A673 (cell line): ENCODE results near the gene HARS1. TPM values are rescaled to one million over a fixed set of nuclear protein-coding genes. Genes with fewer than 3 reads are reported as not detected.
"Not testable (repeated sequence)": the region's sequence is repeated elsewhere in the genome, so short reads cannot be mapped to it uniquely, and the experiment has no call there.

Experiments used
- BruUV-seq: library from RNA; stranded (reverse); fragments of 400-500 nt; replicated peaks from 2 replicates; lab custom pipeline; 2021; lab: Mats Ljungman, UMichigan
- CTCF ChIA-PET: fragments of 300-600 bp; sonication (Branson Sonifier 250); formaldehyde crosslinking; loops from one replicate; lab custom pipeline; 2022; ENCODE audit warnings: antibody characterized with exemption; lab: Charles Lee
- POLR2A ChIA-PET: fragments of 300-600 bp; sonication (Branson Sonifier 250); formaldehyde crosslinking; loops from one replicate; lab custom pipeline; 2022; ENCODE audit warnings: antibody characterized with exemption; ENCODE audit not compliant: low non-redundant PET; lab: Charles Lee
- DNase-seq: peaks from one replicate; pipeline ENCODE4 v3.0.0-alpha.2; 2015; ENCODE audit warnings: low spot score
- H3K27ac ChIP-seq: fragments of 200-600 bp; sonication (generic); 2 replicates; pipeline ENCODE4 v1.5.1; 2016; ENCODE audit warnings: mixed run types, low read depth, mild to moderate bottlenecking, mixed read lengths, antibody characterized with exemption, low read length; ENCODE audit not compliant: poor library complexity, severe bottlenecking
- H3K27me3 ChIP-seq: fragments of 200-600 bp; sonication (generic); replicated peaks from 2 replicates; pipeline ENCODE4 v1.6.1; 2017; ENCODE audit warnings: mixed run types, low read depth, mild to moderate bottlenecking, mixed read lengths, antibody characterized with exemption, low read length; ENCODE audit not compliant: insufficient read depth, poor library complexity
- H3K36me3 ChIP-seq: fragments of 200-600 bp; sonication (generic); 2 replicates; pipeline ENCODE4 v1.6.1; 2016; ENCODE audit warnings: mixed run types, mild to moderate bottlenecking, mixed read lengths, antibody characterized with exemption, low read length; ENCODE audit not compliant: insufficient read depth, poor library complexity, severe bottlenecking
- H3K4me1 ChIP-seq: fragments of 200-600 bp; sonication (generic); 2 replicates; pipeline ENCODE4 v1.6.1; 2017; ENCODE audit warnings: mixed run types, mild to moderate bottlenecking, mixed read lengths, antibody characterized with exemption, low read length; ENCODE audit not compliant: insufficient read depth, poor library complexity, severe bottlenecking
- H3K4me3 ChIP-seq: fragments of 200-600 bp; sonication (generic); 2 replicates; pipeline ENCODE4 v1.5.1; 2016; ENCODE audit warnings: low read depth, mixed run types, mild to moderate bottlenecking, mixed read lengths, low read length; ENCODE audit not compliant: poor library complexity, severe bottlenecking
- H3K9me3 ChIP-seq: fragments of 200-600 bp; sonication (generic); 2 replicates; pipeline ENCODE4 v1.6.1; 2016; ENCODE audit warnings: mixed run types, low read depth, mild to moderate bottlenecking, mixed read lengths, antibody characterized with exemption, low read length; ENCODE audit not compliant: poor library complexity, severe bottlenecking
- CTCF ChIP-seq: fragments of 300-800, 200-600 bp; sonication (generic); conservative IDR thresholded peaks from 2 replicates; pipeline ENCODE4 v1.5.1; 2017; ENCODE audit warnings: low read depth, mild to moderate bottlenecking, antibody characterized with exemption, low read length, moderate library complexity, mixed read lengths
- EZH2 ChIP-seq: fragments of 200-600 bp; sonication (generic); IDR thresholded peaks from 2 replicates; pipeline ENCODE4 v1.6.1; 2017; ENCODE audit warnings: borderline replicate concordance, low read depth, mild to moderate bottlenecking, mixed read lengths, antibody characterized with exemption, low read length; ENCODE audit not compliant: poor library complexity, severe bottlenecking
- intact Hi-C: fragments of 100-400 bp; cut with micrococcal nuclease; formaldehyde crosslinking; loops from one replicate; pipeline ENCODE4 v1.10.0; 2022; ENCODE audit not compliant: unreplicated experiment
- microRNA-seq: library from miRNA; unstranded; fragments of <30 nt; microRNA quantifications from one replicate; pipeline ENCODE4 v1.2.0, GENCODE V29; 2021
- total RNA-seq: library from RNA; stranded (reverse); gene quantifications from 2 replicates; pipeline ENCODE4 v1.2.3, GENCODE V29; 2021

The HARS1 gene
- total RNA-seq, 1 experiment from 2014 or later, result 101 TPM

- H3K9me3 ChIP-seq, result peaks cover 20% of the 10 kb centered on the region
- POLR2A ChIA-PET, result no interaction called here
- no peak overlapping the region for H3K27ac ChIP-seq
- H3K36me3 ChIP-seq, result no peaks in the 10 kb centered on the region
- H3K4me1 ChIP-seq, result no peaks in the 10 kb centered on the region
- no peak overlapping the region for H3K4me3 ChIP-seq
- no peak for DNase-seq
- intact Hi-C loops, result no loop called here
- CTCF ChIA-PET, result no interaction called here
- H3K27me3 ChIP-seq, result peaks cover 17% of the 10 kb centered on the region
- TF ChIP-seq CTCF (no peak), EZH2 (no peak)
- no TSS peak for BruUV-seq
Measured at GRCh38 chr5:140628711-140629110, 62.5 kb downstream of the HARS1 start.

- peaks cover 20% of the 10 kb centered on the region for H3K9me3 ChIP-seq
- H3K4me1 ChIP-seq, result no peaks in the 10 kb centered on the region
- H3K4me3 ChIP-seq, result no peak overlapping the region
- no peaks in the 10 kb centered on the region for H3K36me3 ChIP-seq
- DNase-seq, result no peak
- no peak for TF ChIP-seq EZH2
- TF ChIP-seq CTCF, result no peak
- peaks cover 13% of the 10 kb centered on the region for H3K27me3 ChIP-seq
- intact Hi-C loops, result no loop called here
- ChIA-PET POLR2A (no interaction called here), CTCF (no interaction called here)
- no peak overlapping the region for H3K27ac ChIP-seq
- BruUV-seq, result no TSS peak
Measured at GRCh38 chr5:140627972-140628371, 63.2 kb downstream of the HARS1 start.

- BruUV-seq, DNase-seq, POLR2A ChIA-PET, CTCF ChIA-PET, intact Hi-C loops, H3K4me1 ChIP-seq, H3K36me3 ChIP-seq, H3K4me3 ChIP-seq, H3K27me3 ChIP-seq, H3K27ac ChIP-seq: not testable (repeated sequence)
- H3K9me3 ChIP-seq, result peaks cover 20% of the 10 kb centered on the region
Measured at GRCh38 chr5:140624886-140625285, 66.3 kb downstream of the HARS1 start.

Small RNA genes lying within 50 kb of the gene (microRNA-seq; reads per million reads assigned to microRNA genes)
- not detected for gene MIR3655

Other genes with a start within 250 kb of the HARS1 start
- 5.6 and 7.6 TPM in 2 replicates for gene EIF4EBP3, start 143.7 kb downstream of the HARS1 start, total RNA-seq
- 55.1 and 62.3 TPM in 2 replicates for gene SRA1, start 133.9 kb downstream of the HARS1 start, total RNA-seq
- gene APBB3, start 126.8 kb downstream of the HARS1 start, total RNA-seq, result 27.8 and 30.2 TPM in 2 replicates
- 99.6 and 101 TPM in 2 replicates for gene SLC35A4, start 126.5 kb downstream of the HARS1 start, total RNA-seq
- gene CD14, start 58.2 kb downstream of the HARS1 start, total RNA-seq, result 0.41 and 0.48 TPM in 2 replicates
- gene TMCO6, start 51.9 kb downstream of the HARS1 start, total RNA-seq, result 24.1 and 26.5 TPM in 2 replicates
- 60.0 and 63.4 TPM in 2 replicates for gene NDUFA2, start 43.7 kb downstream of the HARS1 start, total RNA-seq
- gene IK, start 43.5 kb downstream of the HARS1 start, total RNA-seq, result 116 and 120 TPM in 2 replicates
- gene WDR55, start 26.5 kb downstream of the HARS1 start, total RNA-seq, result 31.1 and 33.2 TPM in 2 replicates
- gene DND1, start 17.8 kb downstream of the HARS1 start, total RNA-seq, result 2.3 and 3.0 TPM in 2 replicates
- 33.0 and 33.7 TPM in 2 replicates for gene HARS2, start 85 bp upstream of the HARS1 start, total RNA-seq
- gene ZMAT2, start 9.1 kb upstream of the HARS1 start, total RNA-seq, result 64.0 and 68.0 TPM in 2 replicates
- gene PCDHA1, start 94.8 kb upstream of the HARS1 start, total RNA-seq, result 0.45 and 0.96 TPM in 2 replicates
- gene PCDHA2, start 103.5 kb upstream of the HARS1 start, total RNA-seq, result 0.06 and 0.15 TPM in 2 replicates
- 2.6 and 3.2 TPM in 2 replicates for gene PCDHA3, start 109.7 kb upstream of the HARS1 start, total RNA-seq
- 0.39 and 0.58 TPM in 2 replicates for gene PCDHA4, start 115.7 kb upstream of the HARS1 start, total RNA-seq
- 2.1 and 2.2 TPM in 2 replicates for gene PCDHA5, start 130.2 kb upstream of the HARS1 start, total RNA-seq
- gene PCDHA6, start 136.6 kb upstream of the HARS1 start, total RNA-seq, result 12.6 and 12.7 TPM in 2 replicates
- 2.6 and 3.8 TPM in 2 replicates for gene PCDHA7, start 142.9 kb upstream of the HARS1 start, total RNA-seq
- 1.4 and 1.5 TPM in 2 replicates for gene PCDHA8, start 149.8 kb upstream of the HARS1 start, total RNA-seq
- 0.33 and 0.37 TPM in 2 replicates for gene PCDHA9, start 157.0 kb upstream of the HARS1 start, total RNA-seq
- gene PCDHA10, start 164.5 kb upstream of the HARS1 start, total RNA-seq, result 11.5 and 11.6 TPM in 2 replicates
- 11.4 and 15.5 TPM in 2 replicates for gene PCDHA11, start 177.6 kb upstream of the HARS1 start, total RNA-seq
- 10.5 and 10.7 TPM in 2 replicates for gene PCDHA12, start 183.9 kb upstream of the HARS1 start, total RNA-seq
- 5.8 and 6.2 TPM in 2 replicates for gene PCDHA13, start 190.8 kb upstream of the HARS1 start, total RNA-seq
- gene PCDHAC1, start 234.9 kb upstream of the HARS1 start, total RNA-seq, result 7.2 and 8.8 TPM in 2 replicates